ENCODE data around the gene TLCD3B.
A peak's percentile ranks its signal among the peaks of the same experiment; 100 is the strongest.

The TLCD3B gene

DNA sequence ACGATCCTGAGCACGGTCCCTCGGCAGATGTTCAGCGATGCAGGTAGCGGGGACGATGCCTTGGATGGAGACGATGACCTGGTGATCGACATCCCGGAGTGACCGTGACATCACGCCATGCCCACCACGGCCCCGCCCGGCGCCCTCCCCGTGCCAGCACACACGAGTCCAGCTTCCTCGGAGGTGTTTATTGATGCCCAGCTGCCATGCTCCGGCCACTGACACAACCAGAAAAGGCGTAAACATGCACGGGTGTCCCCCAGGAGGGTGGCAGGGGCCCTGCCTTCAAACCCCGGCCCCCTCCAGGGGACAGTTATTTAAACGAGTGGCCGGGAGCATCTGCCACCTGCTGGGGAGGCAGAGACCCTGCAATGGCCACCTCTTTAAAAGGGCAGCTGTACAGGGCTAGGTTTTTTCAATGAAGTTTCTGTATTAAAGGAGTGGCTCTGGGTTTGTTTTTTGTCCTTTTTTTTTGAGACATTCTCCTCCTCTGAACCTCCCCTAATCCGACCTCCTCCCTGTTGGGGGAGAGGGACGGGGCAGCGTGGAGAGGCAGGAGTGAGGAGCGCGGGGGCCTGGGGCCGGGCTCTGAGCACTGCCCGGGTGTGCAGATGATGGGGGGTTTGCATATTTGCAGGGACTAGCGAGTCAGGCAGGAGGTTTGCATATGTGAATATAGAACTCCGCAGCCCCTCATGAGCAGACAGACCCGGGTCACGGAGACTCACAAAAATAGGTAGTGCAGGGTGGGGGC, 25.6 kb downstream of the TLCD3B start:
- ATAC-seq, result peak; percentile 58
- peaks cover 18% of the 10 kb centered on the region for H3K36me3 Mint-ChIP-seq
- no peak overlapping the region for H3K27ac Mint-ChIP-seq
- H3K9me3 Mint-ChIP-seq, result no peaks in the 10 kb centered on the region
- peaks cover 27% of the 10 kb centered on the region for H3K27me3 Mint-ChIP-seq
- H3K4me1 Mint-ChIP-seq, result peaks cover 28% of the 10 kb centered on the region
- H3K4me3 Mint-ChIP-seq, result no peak overlapping the region

DNA sequence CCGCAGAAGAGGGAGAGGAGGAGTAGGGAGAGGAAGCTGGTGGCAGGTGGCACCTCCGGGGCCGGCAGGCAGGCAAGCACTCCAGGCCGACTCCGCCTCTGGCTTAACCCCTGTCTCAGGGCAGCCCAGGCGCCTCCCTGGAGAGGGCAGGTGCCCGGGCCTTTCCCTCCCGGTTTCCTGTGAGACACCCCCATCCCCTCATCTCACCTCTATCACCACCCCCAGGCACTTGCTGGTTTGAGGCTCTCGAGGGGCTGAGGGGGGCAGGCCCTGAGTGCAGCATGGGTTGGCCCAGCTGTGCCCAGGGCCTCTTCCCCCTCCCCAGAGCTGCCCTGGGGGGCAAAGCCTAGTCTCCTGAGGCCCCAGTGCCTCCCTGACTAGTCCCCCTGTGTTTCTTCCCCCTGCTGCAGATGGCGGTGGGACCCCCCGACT, 26.2 kb downstream of the TLCD3B start:
- peaks cover 22% of the 10 kb centered on the region for H3K4me1 Mint-ChIP-seq
- peaks cover 19% of the 10 kb centered on the region for H3K36me3 Mint-ChIP-seq
- H3K4me3 Mint-ChIP-seq, result no peak overlapping the region
- H3K27me3 Mint-ChIP-seq, result peaks cover 20% of the 10 kb centered on the region
- H3K27ac Mint-ChIP-seq, result no peak overlapping the region
- no peaks in the 10 kb centered on the region for H3K9me3 Mint-ChIP-seq
- ATAC-seq, result peak; percentile 32

DNA sequence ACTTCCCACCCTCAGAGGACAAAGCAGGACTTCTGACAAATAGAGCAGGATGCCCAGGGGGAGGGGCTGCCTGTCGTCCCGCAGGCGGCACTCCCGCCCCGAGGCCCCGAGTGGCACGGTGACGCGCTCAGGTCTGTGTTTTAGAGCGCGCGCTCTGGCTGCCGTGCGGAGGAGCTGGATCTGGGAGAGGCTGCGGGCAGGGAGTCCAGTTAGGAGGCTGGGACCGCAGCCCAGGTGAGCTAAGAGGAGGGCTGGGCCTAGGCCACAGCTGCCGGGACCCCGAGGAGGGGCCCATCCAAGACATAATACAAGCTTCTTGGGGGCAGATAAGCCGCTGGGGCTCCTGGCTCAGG, 26.7 kb downstream of the TLCD3B start:
- H3K36me3 Mint-ChIP-seq, result peaks cover 23% of the 10 kb centered on the region
- no peak overlapping the region for H3K4me3 Mint-ChIP-seq
- no peak for ATAC-seq
- H3K4me1 Mint-ChIP-seq, result peaks cover 25% of the 10 kb centered on the region
- no peak overlapping the region for H3K27ac Mint-ChIP-seq
- H3K27me3 Mint-ChIP-seq, result peaks cover 16% of the 10 kb centered on the region
- H3K9me3 Mint-ChIP-seq, result no peaks in the 10 kb centered on the region

DNA sequence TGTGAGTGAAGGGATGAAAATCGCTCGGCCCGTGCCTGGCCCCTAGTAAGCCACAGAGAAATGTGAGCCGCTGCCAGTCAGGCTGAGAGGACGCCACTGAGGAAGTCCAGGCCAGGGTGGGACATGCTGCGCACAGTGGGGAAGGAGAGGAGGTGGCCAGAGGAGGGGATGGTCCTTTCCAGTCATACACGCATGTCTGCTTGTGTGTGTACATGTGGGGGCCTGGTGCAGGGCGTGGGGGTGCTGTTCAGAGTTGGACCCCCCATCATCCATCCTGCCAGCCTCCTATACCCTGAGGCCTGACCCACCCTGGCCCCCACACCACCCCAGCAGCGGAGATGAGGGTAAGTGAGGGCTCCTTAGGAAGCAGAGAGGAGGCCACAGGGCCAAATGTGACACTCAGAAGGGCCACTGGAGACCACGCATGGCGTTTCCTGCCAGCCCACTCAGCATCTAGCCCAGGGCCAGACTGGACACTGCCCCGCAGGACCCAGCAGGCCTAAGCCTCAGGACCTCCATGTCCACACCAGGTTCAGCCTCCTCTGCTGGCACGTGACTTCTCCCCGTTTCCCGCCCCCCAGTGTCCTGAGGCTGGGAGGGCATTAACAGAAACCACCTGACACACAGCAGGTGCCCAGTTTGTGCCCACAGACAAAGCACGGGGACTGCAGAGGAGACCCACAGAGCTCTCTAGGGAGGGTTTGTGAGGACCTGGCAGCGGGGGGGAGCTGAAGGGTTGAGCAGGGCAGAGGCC, 27.2 kb downstream of the TLCD3B start:
- no peak overlapping the region for H3K4me3 Mint-ChIP-seq
- H3K4me1 Mint-ChIP-seq, result peaks cover 28% of the 10 kb centered on the region
- H3K36me3 Mint-ChIP-seq, result peaks cover 29% of the 10 kb centered on the region
- no peak overlapping the region for H3K27ac Mint-ChIP-seq
- ATAC-seq, result no peak
- no peaks in the 10 kb centered on the region for H3K9me3 Mint-ChIP-seq
- H3K27me3 Mint-ChIP-seq, result peaks cover 10% of the 10 kb centered on the region

DNA sequence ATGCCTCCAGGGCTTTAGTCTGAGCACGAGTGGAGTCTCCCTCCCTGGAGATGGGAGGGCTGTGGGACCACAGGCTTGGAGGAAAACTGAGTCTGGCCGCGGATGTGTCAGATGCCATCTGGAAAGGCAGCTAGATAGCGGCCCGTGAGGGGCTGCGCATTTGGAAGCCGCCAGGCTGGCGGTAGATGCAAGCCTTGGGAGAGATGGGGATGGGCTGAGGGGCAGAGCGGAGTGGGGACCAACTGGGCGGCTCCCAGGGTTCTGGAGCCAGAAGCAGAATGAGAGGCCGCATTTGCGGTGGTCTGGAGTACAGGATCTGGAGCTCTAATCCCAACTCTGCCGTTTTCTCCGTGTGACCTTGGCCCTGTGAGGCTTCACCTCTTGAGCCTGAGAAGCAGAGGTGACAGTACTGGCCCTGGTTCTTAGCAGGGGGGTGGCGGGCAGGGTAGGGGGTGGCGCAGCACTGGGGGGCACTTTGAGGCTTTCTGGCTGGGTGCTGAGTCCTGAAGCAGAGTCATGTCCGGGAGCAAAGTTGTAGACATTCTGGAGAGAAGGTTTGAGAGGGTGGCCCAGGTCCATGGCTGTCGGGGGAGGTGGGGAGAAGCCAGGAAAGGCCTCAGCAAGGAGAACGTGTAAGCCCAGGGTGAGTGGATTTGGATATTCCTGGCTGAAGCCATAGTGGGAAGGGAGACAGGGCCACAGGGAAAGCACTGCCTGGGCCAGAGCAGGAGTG, 28.3 kb downstream of the TLCD3B start:
- ATAC-seq, result no peak
- Mint-ChIP-seq H3K9me3 (no peaks in the 10 kb centered on the region), H3K27me3 (peaks cover under 1% of the 10 kb centered on the region), H3K36me3 (peaks cover 29% of the 10 kb centered on the region), H3K4me1 (peaks cover 28% of the 10 kb centered on the region), H3K4me3 (no peak overlapping the region), H3K27ac (no peak overlapping the region)

DNA sequence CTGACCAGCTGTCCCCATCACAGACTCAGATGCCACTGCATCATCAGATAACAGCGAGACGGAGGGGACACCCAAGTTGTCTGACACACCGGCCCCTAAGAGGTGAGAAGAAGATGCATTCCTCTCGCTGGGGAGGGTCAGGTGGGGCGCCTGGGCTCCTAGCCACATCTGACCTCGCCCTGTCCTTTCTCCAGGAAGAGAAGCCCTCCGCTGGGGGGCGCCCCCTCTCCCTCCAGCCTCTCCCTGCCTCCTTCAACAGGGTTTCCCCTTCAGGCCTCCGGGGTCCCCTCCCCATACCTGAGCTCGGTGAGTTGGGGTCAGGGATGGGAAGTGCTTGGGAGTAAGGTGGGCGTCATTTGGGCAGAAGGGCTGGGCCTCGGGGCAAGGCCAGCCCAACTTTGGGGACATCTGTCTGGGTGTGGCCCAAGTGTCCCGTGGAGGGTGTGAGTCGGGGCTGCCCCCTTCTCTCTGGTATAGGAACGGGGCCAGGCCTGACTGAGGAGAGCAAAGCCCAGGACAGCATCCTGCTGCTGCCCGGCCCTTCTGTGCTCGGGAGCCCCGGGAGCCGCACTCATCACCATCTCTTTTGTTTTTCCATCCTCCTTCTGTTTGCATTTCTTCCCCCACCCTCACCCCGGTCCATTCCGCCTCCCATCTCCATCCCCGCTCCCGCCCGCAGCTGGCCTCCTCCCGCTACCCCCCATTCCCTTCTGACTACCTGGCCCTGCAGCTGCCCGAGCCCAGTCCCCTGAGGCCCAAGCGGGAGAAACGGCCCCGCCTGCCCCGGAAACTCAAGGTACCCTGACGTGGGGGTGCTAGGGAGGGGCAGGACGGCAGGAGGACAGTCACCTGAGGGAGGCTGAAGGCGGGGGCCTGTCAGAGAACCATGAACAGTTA, 30.1 kb downstream of the TLCD3B start:
- no peaks in the 10 kb centered on the region for H3K9me3 Mint-ChIP-seq
- no peak overlapping the region for H3K27ac Mint-ChIP-seq
- peaks cover 29% of the 10 kb centered on the region for H3K36me3 Mint-ChIP-seq
- H3K4me3 Mint-ChIP-seq, result no peak overlapping the region
- ATAC-seq, result no peak
- H3K4me1 Mint-ChIP-seq, result peaks cover 40% of the 10 kb centered on the region
- no peaks in the 10 kb centered on the region for H3K27me3 Mint-ChIP-seq

DNA sequence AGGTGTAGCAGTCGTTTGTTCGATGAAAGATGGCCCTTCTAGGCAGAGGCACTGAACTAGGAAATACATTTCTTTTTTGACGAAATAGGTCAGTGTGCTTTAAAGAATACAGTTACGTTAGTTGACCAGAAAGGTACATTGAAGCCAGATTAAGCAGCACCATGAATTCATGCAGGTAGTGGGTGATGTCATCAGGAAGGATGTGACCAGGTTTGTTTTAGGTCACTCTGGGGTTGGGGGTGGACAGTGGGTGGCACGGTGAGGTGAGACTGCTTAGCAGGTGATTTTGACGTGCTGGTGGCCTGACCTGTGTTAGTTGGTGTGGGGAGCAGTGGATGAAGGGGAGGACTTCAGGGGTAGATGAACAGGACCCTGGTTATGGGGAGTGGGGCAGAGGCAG, 31.5 kb downstream of the TLCD3B start:
- peaks cover 30% of the 10 kb centered on the region for H3K36me3 Mint-ChIP-seq

DNA sequence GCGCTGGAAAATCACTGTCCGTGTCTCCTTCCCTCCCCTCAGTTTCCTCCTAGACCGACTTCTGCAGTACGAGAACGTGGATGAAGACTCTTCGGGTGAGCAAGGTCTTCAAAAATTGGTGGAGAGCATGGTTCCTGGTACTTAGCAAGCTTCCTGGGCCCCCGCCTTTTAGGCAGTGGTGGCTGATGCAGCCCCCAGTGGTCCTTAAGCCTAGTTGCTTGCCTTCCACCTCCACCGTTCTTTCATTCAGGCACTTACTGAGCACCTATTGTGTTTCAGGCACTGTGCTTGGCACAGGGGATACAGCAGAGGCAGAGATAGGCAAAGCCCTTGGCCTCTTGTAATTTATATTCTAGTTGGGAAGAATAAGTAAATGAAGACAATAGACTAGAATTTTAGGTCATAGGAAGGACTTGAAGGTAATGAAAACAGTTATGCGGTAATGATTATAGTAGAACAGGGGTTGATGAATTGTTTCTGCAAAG, 34.3 kb downstream of the TLCD3B start:
- no peak for ATAC-seq
- peak overlapping the region; percentile 88 for H3K27ac Mint-ChIP-seq
- peak overlapping the region; percentile 97 for H3K4me3 Mint-ChIP-seq
- peaks cover 42% of the 10 kb centered on the region for H3K4me1 Mint-ChIP-seq
- no peaks in the 10 kb centered on the region for H3K9me3 Mint-ChIP-seq
- peaks cover 30% of the 10 kb centered on the region for H3K36me3 Mint-ChIP-seq
- H3K27me3 Mint-ChIP-seq, result no peaks in the 10 kb centered on the region

More for the DNA sequence above, 31.5 kb downstream of the TLCD3B start:
- no peak for ATAC-seq
- peaks cover 45% of the 10 kb centered on the region for H3K4me1 Mint-ChIP-seq
- H3K27ac Mint-ChIP-seq, result no peak overlapping the region
- no peaks in the 10 kb centered on the region for H3K9me3 Mint-ChIP-seq
- H3K4me3 Mint-ChIP-seq, result no peak overlapping the region
- no peaks in the 10 kb centered on the region for H3K27me3 Mint-ChIP-seq

DNA sequence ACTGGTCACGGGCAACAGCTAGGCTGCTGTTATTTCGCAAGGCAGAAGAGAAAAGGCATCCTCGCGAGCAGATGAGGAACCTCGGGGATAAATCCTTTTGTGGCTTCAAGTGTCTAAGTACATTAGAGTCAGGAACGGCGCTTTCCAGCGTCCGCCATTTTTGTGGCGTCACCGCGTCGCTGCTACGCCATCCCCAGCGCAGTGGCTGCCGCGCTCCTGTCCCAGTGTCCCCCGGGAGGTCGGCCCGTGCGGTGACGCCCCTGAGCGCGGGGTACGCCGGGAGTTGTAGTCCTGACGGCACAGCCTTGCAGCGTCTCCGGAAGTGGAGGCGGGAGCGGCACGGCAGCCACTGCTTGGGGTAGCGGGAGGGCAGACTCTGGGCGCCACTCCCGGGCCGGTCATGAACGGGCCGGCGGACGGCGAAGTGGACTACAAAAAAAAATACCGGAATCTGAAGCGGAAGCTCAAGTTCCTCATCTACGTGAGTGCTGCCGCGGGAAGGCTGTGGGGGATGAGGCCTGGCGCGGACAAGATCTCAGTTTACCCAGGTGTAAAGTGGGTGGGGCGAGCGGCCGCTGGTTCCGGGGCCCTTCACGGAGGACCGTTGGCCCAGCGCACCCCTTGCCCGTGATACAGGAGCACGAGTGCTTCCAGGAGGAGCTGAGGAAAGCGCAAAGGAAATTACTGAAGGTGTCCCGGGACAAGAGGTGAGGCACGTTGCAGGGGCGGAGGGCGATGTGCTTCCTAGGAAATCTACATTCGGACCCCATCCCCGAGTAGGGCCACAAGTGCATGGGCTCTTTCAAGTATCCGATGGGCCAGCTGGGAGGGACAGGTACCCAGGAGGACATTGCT, 34.9 kb downstream of the TLCD3B start, which contains the start of gene INO80E:
Gene INO80E, plus strand, starts transcription at position 331 of the 855 bp plus-strand sequence. Its CDS starts 70 bp downstream, at position 401.
- Mint-ChIP-seq H3K36me3 (peaks cover 26% of the 10 kb centered on the region), H3K27ac (peak within 1 kb of the TSS; percentile 88), H3K9me3 (no peaks in the 10 kb centered on the region), H3K4me1 (peaks cover 39% of the 10 kb centered on the region), H3K4me3 (peak within 1 kb of the TSS; percentile 97), H3K27me3 (no peaks in the 10 kb centered on the region)
- ATAC-seq, result peak; percentile 99

DNA sequence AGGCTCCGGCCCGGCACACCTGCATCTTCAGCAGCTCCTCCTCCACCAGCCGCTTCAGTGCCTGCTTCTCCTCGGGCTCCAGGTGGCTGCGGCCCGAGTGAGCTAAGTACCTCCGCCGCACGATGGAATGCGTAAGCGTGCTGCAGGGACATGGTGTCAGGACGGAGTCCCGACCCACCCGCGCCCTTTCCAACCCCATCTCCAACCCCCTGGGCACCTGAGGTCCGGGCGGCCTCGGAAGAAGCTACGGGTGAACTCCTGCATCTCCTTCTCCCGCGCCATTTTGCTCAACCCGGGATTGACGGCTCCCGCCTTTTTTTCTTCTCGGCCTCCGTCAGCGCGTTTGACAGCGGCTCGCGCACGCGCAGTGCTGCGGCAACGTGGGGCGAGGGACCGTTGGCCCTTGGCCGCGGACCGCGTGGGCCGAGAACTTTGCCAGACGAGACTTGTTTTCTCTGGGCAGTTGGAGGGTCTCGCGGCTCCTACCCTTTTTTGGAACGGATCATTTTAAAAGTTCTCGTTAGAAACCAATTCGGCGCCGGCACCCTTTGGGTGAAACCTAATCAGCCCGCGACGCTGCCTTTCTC, 35.7 kb downstream of the TLCD3B start, which contains the start of gene HIRIP3:
Gene HIRIP3, minus strand, starts transcription at position 294 of the 587 bp plus-strand sequence. Its CDS starts 12 bp downstream, at position 282.
- Mint-ChIP-seq H3K27ac (peak within 1 kb of the TSS; percentile 88), H3K4me3 (peak within 1 kb of the TSS; percentile 97), H3K36me3 (peaks cover 30% of the 10 kb centered on the region), H3K9me3 (no peaks in the 10 kb centered on the region), H3K4me1 (peaks cover 39% of the 10 kb centered on the region), H3K27me3 (no peaks in the 10 kb centered on the region)
- ATAC-seq, result peak; percentile 81

DNA sequence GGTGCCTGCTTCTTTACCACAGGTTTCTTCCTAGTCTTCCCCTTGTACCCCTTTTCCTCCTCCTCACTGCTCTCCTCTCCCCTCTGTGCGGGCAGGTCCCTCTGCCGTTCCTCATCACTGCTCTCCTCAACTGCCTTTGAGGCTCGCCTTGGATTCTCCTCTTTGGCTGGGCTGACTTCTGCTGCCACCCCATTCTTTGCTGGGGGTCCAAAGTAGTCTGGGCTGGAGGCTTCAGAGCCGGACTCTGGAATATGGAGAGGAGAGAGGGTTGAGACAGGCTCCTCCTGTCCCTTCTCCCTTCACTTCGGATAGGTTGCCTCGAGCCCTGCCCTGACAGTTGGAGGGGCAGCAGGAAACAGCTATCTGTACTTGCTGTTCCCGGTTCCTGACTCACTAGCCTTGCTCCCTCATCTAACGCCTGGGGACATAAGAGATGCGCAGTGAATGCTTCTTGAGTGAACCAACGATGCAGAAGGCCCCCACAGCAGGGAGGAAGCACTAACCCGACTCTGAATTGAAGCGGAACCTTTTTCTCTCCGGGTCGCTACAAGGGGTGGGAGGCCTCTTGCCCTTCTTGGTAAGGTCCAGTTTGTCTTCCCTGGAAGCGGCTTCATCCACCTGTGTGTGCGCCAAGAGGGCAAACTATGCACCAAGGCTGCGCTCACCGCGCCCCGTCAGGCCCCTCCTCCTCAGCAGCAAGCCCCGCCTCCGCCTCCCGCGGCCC, 36.3 kb downstream of the TLCD3B start:
- peak overlapping the region; percentile 97 for H3K4me3 Mint-ChIP-seq
- no peaks in the 10 kb centered on the region for H3K9me3 Mint-ChIP-seq
- ATAC-seq, result peak; percentile 72
- peak overlapping the region; percentile 88 for H3K27ac Mint-ChIP-seq
- peaks cover 30% of the 10 kb centered on the region for H3K36me3 Mint-ChIP-seq
- H3K4me1 Mint-ChIP-seq, result peaks cover 38% of the 10 kb centered on the region
- no peaks in the 10 kb centered on the region for H3K27me3 Mint-ChIP-seq

DNA sequence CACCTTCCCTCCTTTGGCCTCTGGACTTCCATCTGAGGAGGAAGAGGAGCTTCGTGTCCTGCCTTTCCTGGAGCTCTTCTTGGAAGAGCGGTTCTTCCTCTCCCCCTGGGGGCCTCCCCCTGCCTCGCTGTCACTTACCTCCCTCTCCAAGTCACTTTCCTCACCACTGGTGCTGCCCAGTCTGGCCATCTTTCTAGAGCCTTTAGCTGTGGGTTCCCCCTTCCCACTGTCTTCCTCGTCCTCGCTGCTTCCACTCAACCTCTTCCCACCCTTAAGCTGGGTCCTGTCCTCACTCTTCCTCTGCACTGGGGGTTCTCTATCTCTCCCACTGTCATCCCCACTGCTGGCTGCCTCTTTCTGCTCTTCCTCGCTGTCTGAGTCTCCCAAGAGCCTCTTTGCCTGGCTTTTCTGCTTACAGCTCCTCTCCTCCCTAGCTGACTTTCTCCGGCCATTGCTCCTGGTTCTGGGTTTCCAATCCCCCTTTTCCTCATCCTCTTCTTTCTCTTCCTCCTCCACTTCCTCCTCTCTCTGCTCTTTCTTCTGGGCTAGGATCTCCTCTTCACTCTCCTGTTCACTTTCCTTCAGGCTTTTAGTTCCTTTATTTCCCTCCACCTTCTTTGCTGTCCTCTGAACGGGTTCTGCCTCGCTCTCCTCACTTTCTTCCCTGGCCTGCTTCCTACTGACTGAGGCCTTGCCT, 37.0 kb downstream of the TLCD3B start:
- Mint-ChIP-seq H3K36me3 (peaks cover 30% of the 10 kb centered on the region), H3K9me3 (no peaks in the 10 kb centered on the region), H3K4me3 (peak overlapping the region; percentile 97), H3K4me1 (peaks cover 31% of the 10 kb centered on the region), H3K27me3 (no peaks in the 10 kb centered on the region), H3K27ac (peak overlapping the region; percentile 88)
- ATAC-seq, result no peak
